Thyroid gland (tissue), 4 donors: ENCODE results near the gene BTBD9. TPM values are rescaled to one million over a fixed set of nuclear protein-coding genes. Genes with fewer than 3 reads are reported as not detected.

ENCODE experiments used
- DNase-seq, 2 donors: peaks; one replicate each; pipeline ENCODE4 v3.0.0-alpha.2; 2019
- H3K27ac ChIP-seq, 3 donors: fragments of 200-600 bp; sonication (generic); 1 replicate in 2 of 3; 2 replicates in 1 of 3; pipeline ENCODE4 v1.5.1; 2016 to 2019; ENCODE audit warnings: mild to moderate bottlenecking in 1 of 3, moderate library complexity in 1 of 3
- H3K27me3 ChIP-seq: fragments of 200-600 bp; sonication (generic); one replicate; pipeline ENCODE4 v1.5.1; 2019
- H3K36me3 ChIP-seq, 2 donors: fragments of 200-600 bp; sonication (generic); one replicate each; pipeline ENCODE4 v1.5.1; 2016 to 2019
- H3K4me1 ChIP-seq, 2 donors: fragments of 200-600 bp; sonication (generic); one replicate each; pipeline ENCODE4 v1.5.1; 2017 to 2019
- H3K4me3 ChIP-seq, 3 donors: fragments of 200-600 bp; sonication (generic); replicated peaks in 1 of 3; 1 replicate in 2 of 3; 2 replicates in 1 of 3; pipeline ENCODE4 v1.5.1; 2016; ENCODE audit warnings: mild to moderate bottlenecking in 1 of 3
- H3K9me3 ChIP-seq: fragments of 200-600 bp; sonication (generic); one replicate; pipeline ENCODE4 v1.5.1; 2017
- CTCF ChIP-seq, 6 experiments: fragments of 200-600 bp in 3 of 6; fragments of 450-650 bp in 3 of 6; sonication (generic) in 3 of 6; IDR thresholded peaks; one replicate each; pipeline ENCODE4 v1.5.1; 2016 to 2019; ENCODE audit warnings: antibody characterized with exemption in 6 of 6, mild to moderate bottlenecking in 2 of 6, inconsistent platforms in 1 of 6, moderate library complexity in 1 of 6
- POLR2A ChIP-seq, 2 donors: fragments of 450-650 bp; IDR thresholded peaks; one replicate each; pipeline ENCODE4 v1.6.1; 2017; ENCODE audit warnings: antibody characterized with exemption in 2 of 2, mild to moderate bottlenecking in 2 of 2, moderate library complexity in 1 of 2
- WGBS, 2 donors: methylation state at CpG; one replicate each; pipeline ENCODE4 v1.1.5; 2017; 5-methylcytosine and 5-hydroxymethylcytosine counted together
- intact Hi-C: fragments of 100-400 bp; cut with DNase I; formaldehyde crosslinking; loops from one replicate; pipeline ENCODE4 v1.15.1; 2023
- total RNA-seq, 4 donors: library from RNA; depleted of rRNA; stranded (reverse); fragments of >200 nt; gene quantifications; one replicate each; pipeline ENCODE4 v1.2.3, GENCODE V29; 2016

Gene BTBD9
- total RNA-seq, 4 donors from 2014 or later = 17.3 to 32.0 (median 27.4) TPM

- peaks cover 0 to 4% of the 10 kb centered on the region in 2 donors for H3K4me1 ChIP-seq
- WGBS, 2 donors = 96 to 97% methylated on average over 2 of the region's 2 CpGs
- H3K27me3 ChIP-seq = no peaks in the 10 kb centered on the region
- no peak for DNase-seq
- H3K36me3 ChIP-seq = no peaks in the 10 kb centered on the region
- intact Hi-C loops = no loop called here
- no peaks in the 10 kb centered on the region for H3K9me3 ChIP-seq
- no peak overlapping the region for H3K27ac ChIP-seq
- TF ChIP-seq POLR2A (IDR thresholded peaks at IDR 0.05) = no peak
- TF ChIP-seq CTCF (IDR thresholded peaks at IDR 0.05) = no peak
- no peak overlapping the region for H3K4me3 ChIP-seq
These were observed 317.6 kb downstream of the BTBD9 start for GRCh38 chr6:38322138-38322537.

- H3K27me3 ChIP-seq = no peaks in the 10 kb centered on the region
- WGBS, 2 donors = 78 to 83% methylated on average over 6 of the region's 6 CpGs
- no peaks in the 10 kb centered on the region for H3K9me3 ChIP-seq
- intact Hi-C loops = no loop called here
- H3K4me1 ChIP-seq = peaks cover 0 to 4% of the 10 kb centered on the region in 2 donors
- H3K27ac ChIP-seq = no peak overlapping the region
- no peak for DNase-seq
- H3K36me3 ChIP-seq = no peaks in the 10 kb centered on the region
- TF ChIP-seq POLR2A (IDR thresholded peaks at IDR 0.05) (no peak), CTCF (IDR thresholded peaks at IDR 0.05) (no peak)
- no peak overlapping the region for H3K4me3 ChIP-seq
These were observed 318.9 kb downstream of the BTBD9 start for GRCh38 chr6:38320843-38321242.

GRCh38 chr6:38320358-38320757, 319.4 kb downstream of the BTBD9 start:
- no peak for DNase-seq
- peaks cover 0 to 4% of the 10 kb centered on the region in 2 donors for H3K4me1 ChIP-seq
- no peaks in the 10 kb centered on the region for H3K9me3 ChIP-seq
- H3K4me3 ChIP-seq = no peak overlapping the region
- H3K27me3 ChIP-seq = no peaks in the 10 kb centered on the region
- intact Hi-C loops = no loop called here
- TF ChIP-seq CTCF (IDR thresholded peaks at IDR 0.05) = no peak
- no peak for TF ChIP-seq POLR2A (IDR thresholded peaks at IDR 0.05)
- WGBS, 2 donors = 43 to 51% methylated on average over 3 of the region's 3 CpGs
- H3K27ac ChIP-seq = no peak overlapping the region
- H3K36me3 ChIP-seq = no peaks in the 10 kb centered on the region

- no peaks in the 10 kb centered on the region for H3K36me3 ChIP-seq
- no peaks in the 10 kb centered on the region for H3K27me3 ChIP-seq
- no peak for TF ChIP-seq POLR2A (IDR thresholded peaks at IDR 0.05)
- TF ChIP-seq CTCF (IDR thresholded peaks at IDR 0.05) = no peak
- H3K4me3 ChIP-seq = no peak overlapping the region
- no peaks in the 10 kb centered on the region for H3K9me3 ChIP-seq
- peaks cover 0 to 4% of the 10 kb centered on the region in 2 donors for H3K4me1 ChIP-seq
- intact Hi-C loops = no loop called here
- DNase-seq = no peak
- WGBS, 2 donors = 80 to 82% methylated on average over 8 to 11 of the region's 11 CpGs
- H3K27ac ChIP-seq = no peak overlapping the region
These were observed 320.2 kb downstream of the BTBD9 start for GRCh38 chr6:38319256-38320212.
